K562 (cell line): ENCODE data around the gene ADGRE1. TPM values are rescaled to one million over a fixed set of nuclear protein-coding genes. Genes with fewer than 3 reads are reported as not detected.

Experiments
- CBX1 ChIP-seq: sonication (generic); IDR thresholded peaks from 2 replicates; pipeline ENCODE4 v1.6.1; 2016; ENCODE audit warnings: antibody characterized with exemption, low read depth, mild to moderate bottlenecking
- FOSL1 ChIP-seq: fragments of 200-800 bp; sonication (Bioruptor generic); conservative IDR thresholded peaks from 2 replicates; pipeline ENCODE4 v1.6.1; 2016; ENCODE audit warnings: missing genetic modification characterization, missing compliant biosample characterization
- MYBL2 ChIP-seq, 2 experiments: fragments of 450-650 bp in 1 of 2; sonication (generic) in 1 of 2; formaldehyde crosslinking in 1 of 2; IDR thresholded peaks; 2 replicates each; pipeline versions ENCODE4 v1.6.1 to v1.8.1; 2017 to 2022; ENCODE audit warnings: borderline replicate concordance in 1 of 2, inconsistent platforms in 1 of 2, low read depth in 1 of 2, mild to moderate bottlenecking in 1 of 2, missing genetic modification reagents in 1 of 2, moderate library complexity in 1 of 2
- NFE2L1 ChIP-seq: fragments of 450-650 bp; IDR thresholded peaks from 2 replicates; pipeline ENCODE4 v1.6.1; 2016; ENCODE audit warnings: missing genetic modification characterization, low read depth, mild to moderate bottlenecking, missing compliant biosample characterization, moderate library complexity, borderline replicate concordance
- PPARD ChIP-seq: fragments of 250-450 bp; sonication (Bioruptor Pico); IDR thresholded peaks from 2 replicates; pipeline ENCODE4 v1.8.0; 2022; ENCODE audit warnings: inconsistent platforms, mild to moderate bottlenecking, moderate library complexity
- RAD21 ChIP-seq, 2 experiments: fragments of 250-450 bp in 1 of 2; fragments of 450-650 bp in 1 of 2; sonication (Bioruptor Pico) in 1 of 2; formaldehyde crosslinking in 1 of 2; IDR thresholded peaks in 1 of 2; conservative IDR thresholded peaks in 1 of 2; 2 replicates each; pipeline versions ENCODE4 v1.4.0 to v1.8.0; 2020 to 2022; ENCODE audit warnings: mild to moderate bottlenecking in 2 of 2, moderate library complexity in 1 of 2
- ZFX ChIP-seq: sonication (generic); formaldehyde crosslinking; IDR thresholded peaks from 2 replicates; pipeline ENCODE4 v1.8.0; 2022; ENCODE audit warnings: mild to moderate bottlenecking, missing genetic modification reagents, moderate library complexity
- ZNF174 ChIP-seq: fragments of 250-450 bp; sonication (Bioruptor Pico); IDR thresholded peaks from 2 replicates; pipeline ENCODE4 v1.4.0; 2020; ENCODE audit warnings: mild to moderate bottlenecking
- ZNF217 ChIP-seq: sonication (generic); formaldehyde crosslinking; IDR thresholded peaks from 2 replicates; pipeline ENCODE4 v1.8.0; 2022; ENCODE audit warnings: mild to moderate bottlenecking, missing genetic modification reagents
- polyA plus RNA-seq, 8 experiments: library from polyadenylated mRNA; depleted of rRNA in 4 of 8; stranded (reverse) in 5 of 8; unstranded in 3 of 8; fragments of >200 nt; fragmentation: Nextera tagmentation in 2 of 8; fragmentation: Illumina TruSeq in 1 of 8; extraction: Ambion mirVana in 2 of 8; extraction: Trizol in 1 of 8; gene quantifications; 2 replicates each; pipeline versions ENCODE4 v1.2.1 to v1.2.3, GENCODE V29; 2011 to 2014; ENCODE audit warnings: inconsistent platforms in 1 of 8, missing spikeins in 1 of 8
- total RNA-seq, 7 experiments: library from RNA; depleted of rRNA in 6 of 7; stranded (reverse); fragments of >200 nt in 6 of 7; fragmentation: Illumina TruSeq in 2 of 7; extraction: Trizol in 2 of 7; gene quantifications; 2 replicates each; pipeline versions ENCODE4 v1.2.1 to v1.2.3, GENCODE V29; 2011 to 2021; ENCODE audit warnings: low replicate concordance in 1 of 7
- TF ChIP-seq, protein P1 (sequence below): fragments of 250-450 bp; sonication (Bioruptor Pico); IDR thresholded peaks from 2 replicates; pipeline ENCODE4 v1.4.0; 2020; ENCODE audit warnings: mild to moderate bottlenecking, moderate library complexity
- TF ChIP-seq, protein P2 (sequence below), 2 experiments: fragments of 450-650 bp; IDR thresholded peaks; 2 replicates each; pipeline ENCODE4 v1.6.1; 2016; ENCODE audit warnings: mild to moderate bottlenecking in 2 of 2, borderline replicate concordance in 1 of 2, low read depth in 1 of 2, moderate library complexity in 1 of 2

The ADGRE1 gene
- total and polyA plus RNA-seq, 9 of the 15 experiments (the other 6 are each of a cell fraction or from before 2014, with no cell fraction given), result 0.09 to 0.49 (median 0.25) TPM; not detected in 1

DNA sequence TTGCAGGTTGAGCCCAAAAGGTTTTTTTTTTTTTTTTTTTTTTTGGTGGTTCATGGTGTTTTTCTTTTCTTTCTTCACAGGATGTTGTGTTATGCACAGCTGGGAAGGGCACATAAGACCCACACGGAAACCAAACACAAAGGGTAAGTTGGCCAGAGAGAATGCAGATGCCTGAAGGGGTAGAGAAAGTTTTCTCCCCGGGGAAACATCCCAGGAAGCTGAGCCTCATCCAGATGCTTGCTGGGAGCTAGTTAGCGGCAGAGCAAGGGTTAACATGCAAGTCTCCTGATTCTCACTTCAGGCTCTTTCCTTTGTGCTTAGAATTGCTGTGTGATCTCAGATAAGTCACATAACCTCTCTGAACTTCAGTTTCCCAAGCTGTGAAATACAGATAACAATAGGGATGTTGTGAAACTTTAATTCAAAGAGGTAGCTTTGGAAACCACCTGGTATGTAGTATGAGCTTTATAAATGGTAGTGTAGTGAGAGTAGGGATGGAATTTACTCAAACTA lies 3.1 kb downstream of the ADGRE1 start (continued):
- TF ChIP-seq, protein P1, sequence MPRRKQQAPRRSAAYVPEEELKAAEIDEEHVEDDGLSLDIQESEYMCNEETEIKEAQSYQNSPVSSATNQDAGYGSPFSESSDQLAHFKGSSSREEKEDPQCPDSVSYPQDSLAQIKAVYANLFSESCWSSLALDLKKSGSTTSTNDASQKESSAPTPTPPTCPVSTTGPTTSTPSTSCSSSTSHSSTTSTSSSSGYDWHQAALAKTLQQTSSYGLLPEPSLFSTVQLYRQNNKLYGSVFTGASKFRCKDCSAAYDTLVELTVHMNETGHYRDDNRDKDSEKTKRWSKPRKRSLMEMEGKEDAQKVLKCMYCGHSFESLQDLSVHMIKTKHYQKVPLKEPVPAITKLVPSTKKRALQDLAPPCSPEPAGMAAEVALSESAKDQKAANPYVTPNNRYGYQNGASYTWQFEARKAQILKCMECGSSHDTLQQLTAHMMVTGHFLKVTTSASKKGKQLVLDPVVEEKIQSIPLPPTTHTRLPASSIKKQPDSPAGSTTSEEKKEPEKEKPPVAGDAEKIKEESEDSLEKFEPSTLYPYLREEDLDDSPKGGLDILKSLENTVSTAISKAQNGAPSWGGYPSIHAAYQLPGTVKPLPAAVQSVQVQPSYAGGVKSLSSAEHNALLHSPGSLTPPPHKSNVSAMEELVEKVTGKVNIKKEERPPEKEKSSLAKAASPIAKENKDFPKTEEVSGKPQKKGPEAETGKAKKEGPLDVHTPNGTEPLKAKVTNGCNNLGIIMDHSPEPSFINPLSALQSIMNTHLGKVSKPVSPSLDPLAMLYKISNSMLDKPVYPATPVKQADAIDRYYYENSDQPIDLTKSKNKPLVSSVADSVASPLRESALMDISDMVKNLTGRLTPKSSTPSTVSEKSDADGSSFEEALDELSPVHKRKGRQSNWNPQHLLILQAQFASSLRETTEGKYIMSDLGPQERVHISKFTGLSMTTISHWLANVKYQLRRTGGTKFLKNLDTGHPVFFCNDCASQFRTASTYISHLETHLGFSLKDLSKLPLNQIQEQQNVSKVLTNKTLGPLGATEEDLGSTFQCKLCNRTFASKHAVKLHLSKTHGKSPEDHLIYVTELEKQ (CRISPR knock-in tag), result no peak
- no peak for TF ChIP-seq NFE2L1
- TF ChIP-seq MYBL2 (IDR thresholded peaks at IDR 0.05; ENCODE audit: low read depth), result no peak
- no peak for TF ChIP-seq MYBL2 (CRISPR knock-in tag; IDR thresholded peaks at IDR 0.05; ENCODE audit: borderline replicate concordance)
- 0 out of 2 replicates have a peak, but pooled peaks have one; percentile 24 for TF ChIP-seq CBX1
- TF ChIP-seq ZNF217 (CRISPR knock-in tag), result no peak
- TF ChIP-seq ZFX (CRISPR knock-in tag), result no peak
- no peak for TF ChIP-seq FOSL1
- TF ChIP-seq, protein P2, sequence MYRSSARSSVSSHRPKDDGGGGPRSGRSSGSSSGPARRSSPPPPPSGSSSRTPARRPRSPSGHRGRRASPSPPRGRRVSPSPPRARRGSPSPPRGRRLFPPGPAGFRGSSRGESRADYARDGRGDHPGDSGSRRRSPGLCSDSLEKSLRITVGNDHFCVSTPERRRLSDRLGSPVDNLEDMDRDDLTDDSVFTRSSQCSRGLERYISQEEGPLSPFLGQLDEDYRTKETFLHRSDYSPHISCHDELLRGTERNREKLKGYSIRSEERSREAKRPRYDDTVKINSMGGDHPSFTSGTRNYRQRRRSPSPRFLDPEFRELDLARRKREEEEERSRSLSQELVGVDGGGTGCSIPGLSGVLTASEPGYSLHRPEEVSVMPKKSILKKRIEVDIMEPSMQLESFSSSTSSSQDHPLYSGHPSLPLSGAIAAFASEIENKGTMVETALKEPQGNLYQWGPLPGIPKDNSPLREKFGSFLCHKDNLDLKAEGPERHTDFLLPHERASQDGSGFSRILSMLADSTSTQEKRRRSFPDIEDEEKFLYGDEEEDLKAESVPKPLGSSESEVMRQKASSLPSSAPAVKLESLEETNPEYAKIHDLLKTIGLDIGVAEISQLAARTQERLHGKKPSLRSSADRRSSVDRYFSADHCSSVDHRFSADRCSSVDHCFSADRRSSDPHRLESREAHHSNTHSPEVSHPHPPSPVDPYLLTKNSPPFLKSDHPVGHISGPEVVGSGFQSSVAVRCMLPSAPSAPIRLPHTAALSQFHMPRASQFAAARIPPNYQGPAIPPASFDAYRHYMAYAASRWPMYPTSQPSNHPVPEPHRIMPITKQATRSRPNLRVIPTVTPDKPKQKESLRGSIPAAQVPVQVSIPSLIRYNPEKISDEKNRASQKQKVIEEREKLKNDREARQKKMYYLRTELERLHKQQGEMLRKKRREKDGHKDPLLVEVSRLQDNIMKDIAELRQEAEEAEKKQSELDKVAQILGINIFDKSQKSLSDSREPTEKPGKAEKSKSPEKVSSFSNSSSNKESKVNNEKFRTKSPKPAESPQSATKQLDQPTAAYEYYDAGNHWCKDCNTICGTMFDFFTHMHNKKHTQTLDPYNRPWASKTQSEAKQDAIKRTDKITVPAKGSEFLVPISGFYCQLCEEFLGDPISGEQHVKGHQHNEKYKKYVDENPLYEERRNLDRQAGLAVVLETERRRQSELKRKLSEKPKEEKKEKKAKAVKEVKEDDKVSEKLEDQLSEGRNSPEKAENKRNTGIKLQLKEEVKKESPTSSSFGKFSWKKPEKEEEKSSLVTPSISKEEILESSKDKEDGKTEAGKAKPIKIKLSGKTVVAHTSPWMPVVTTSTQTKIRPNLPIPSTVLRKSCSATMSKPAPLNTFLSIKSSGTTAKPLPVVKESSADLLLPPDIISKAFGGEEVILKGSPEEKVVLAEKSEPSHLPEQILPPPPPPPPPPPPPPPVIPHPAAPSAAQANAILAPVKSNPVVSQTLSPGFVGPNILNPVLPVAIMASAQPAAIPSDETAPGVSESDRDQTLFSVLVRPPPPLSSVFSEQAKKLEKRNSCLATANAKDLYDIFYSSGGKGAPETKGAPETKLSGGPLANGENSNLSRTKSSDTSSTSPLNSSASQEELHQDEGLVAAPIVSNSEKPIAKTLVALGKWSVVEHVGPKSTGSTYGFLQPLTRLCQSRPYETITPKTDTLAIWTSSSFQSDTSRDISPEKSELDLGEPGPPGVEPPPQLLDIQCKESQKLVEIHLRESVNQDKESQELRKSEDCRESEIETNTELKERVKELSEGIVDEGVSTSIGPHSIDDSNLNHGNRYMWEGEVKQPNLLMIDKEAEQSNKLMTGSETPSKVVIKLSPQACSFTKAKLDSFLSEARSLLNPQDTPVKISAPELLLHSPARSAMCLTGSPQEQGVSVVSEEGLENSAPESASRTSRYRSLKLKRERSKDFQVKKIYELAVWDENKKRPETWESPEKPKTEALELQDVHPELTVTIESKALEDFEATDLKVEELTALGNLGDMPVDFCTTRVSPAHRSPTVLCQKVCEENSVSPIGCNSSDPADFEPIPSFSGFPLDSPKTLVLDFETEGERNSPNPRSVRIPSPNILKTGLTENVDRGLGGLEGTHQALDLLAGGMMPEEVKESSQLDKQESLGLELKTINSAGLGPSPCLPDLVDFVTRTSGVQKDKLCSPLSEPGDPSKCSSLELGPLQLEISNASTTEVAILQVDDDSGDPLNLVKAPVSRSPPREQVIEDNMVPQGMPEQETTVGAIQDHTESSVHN (IDR thresholded peaks at IDR 0.05; ENCODE audit: borderline replicate concordance in 1 of 2, low read depth in 1 of 2), result no peak
- no peak for TF ChIP-seq PPARD
- TF ChIP-seq ZNF174 (CRISPR knock-in tag), result no peak
- TF ChIP-seq RAD21 (CRISPR knock-in tag; conservative IDR thresholded peaks at IDR 0.05 in 1 of 2, IDR thresholded peaks at IDR 0.05 in 1 of 2), result no peak
